ENCODE results near the gene MBOAT2. TPM values are rescaled to one million over a fixed set of nuclear protein-coding genes. Genes with fewer than 3 reads are reported as not detected.

Gene MBOAT2
- total and polyA plus RNA-seq, 2 of the 13 experiments (the other 11 are each of a cell fraction or from before 2014, with no cell fraction given) = 0.11 to 0.36 TPM

- peak; percentile 82 for TF ChIP-seq SP5 (CRISPR knock-in tag; IDR thresholded peaks at IDR 0.05; ENCODE audit: borderline replicate concordance, low read depth)
- TF ChIP-seq CBX5 (CRISPR knock-in tag; IDR thresholded peaks at IDR 0.05; ENCODE audit: borderline replicate concordance) = peak; percentile 90; the same call in 1 of the 2 replicates
- TF ChIP-seq BRF2 (CRISPR knock-in tag; IDR thresholded peaks at IDR 0.05) = no peak
- TF ChIP-seq MZF1 (CRISPR knock-in tag; IDR thresholded peaks at IDR 0.05; ENCODE audit: borderline replicate concordance) = no peak
- peak; percentile 88; the same call in 1 of the 2 replicates for TF ChIP-seq WIZ (CRISPR knock-in tag; IDR thresholded peaks at IDR 0.05)
- no peak for TF ChIP-seq ZFAT (CRISPR knock-in tag; conservative IDR thresholded peaks at IDR 0.05)
- no peak for TF ChIP-seq ZNF253 (CRISPR knock-in tag; IDR thresholded peaks at IDR 0.05; ENCODE audit: borderline replicate concordance)
- TF ChIP-seq AGO1 (IDR thresholded peaks at IDR 0.05; ENCODE audit: low read depth, low read length, poor library complexity, severe bottlenecking) = no peak
- no peak for TF ChIP-seq RFX1 (IDR thresholded peaks at IDR 0.05)
- no peak for TF ChIP-seq ZBTB3 (CRISPR knock-in tag; IDR thresholded peaks at IDR 0.05; ENCODE audit: borderline replicate concordance, low read depth)
- TF ChIP-seq ZSCAN21 (CRISPR knock-in tag; IDR thresholded peaks at IDR 0.05; ENCODE audit: borderline replicate concordance) = peak; percentile 50; the same call in 1 of the 2 replicates
- TF ChIP-seq NRL (CRISPR knock-in tag; IDR thresholded peaks at IDR 0.05; ENCODE audit: borderline replicate concordance) = no peak
- 0 out of 2 replicates have a peak, but pooled peaks have one; percentile 47 for TF ChIP-seq DDIT3 (CRISPR knock-in tag; IDR thresholded peaks at IDR 0.05)
- no peak for TF ChIP-seq E2F5 (CRISPR knock-in tag; conservative IDR thresholded peaks at IDR 0.05)
- TF ChIP-seq ZNF207 (IDR thresholded peaks at IDR 0.05; ENCODE audit: borderline replicate concordance) = no peak
- TF ChIP-seq NFIC (IDR thresholded peaks at IDR 0.05; ENCODE audit: low read length) = peak; percentile 83
- no peak for TF ChIP-seq ATF6 (CRISPR knock-in tag; conservative IDR thresholded peaks at IDR 0.05)
- no peak for TF ChIP-seq MTA3 (CRISPR knock-in tag; IDR thresholded peaks at IDR 0.05)
- TF ChIP-seq PAX8 (CRISPR knock-in tag; IDR thresholded peaks at IDR 0.05; ENCODE audit: borderline replicate concordance) = no peak
- no peak for TF ChIP-seq ZNF709 (CRISPR knock-in tag; IDR thresholded peaks at IDR 0.05)
- TF ChIP-seq ZSCAN9 (CRISPR knock-in tag; IDR thresholded peaks at IDR 0.05; ENCODE audit: borderline replicate concordance) = peak; percentile 73
- no peak for TF ChIP-seq ZNF552 (CRISPR knock-in tag; IDR thresholded peaks at IDR 0.05; ENCODE audit: borderline replicate concordance)
- TF ChIP-seq ZNF513 (CRISPR knock-in tag; conservative IDR thresholded peaks at IDR 0.05) = no peak
- peak; percentile 50; the same call in 1 of the 2 replicates for TF ChIP-seq ZNF691 (CRISPR knock-in tag; IDR thresholded peaks at IDR 0.05; ENCODE audit: borderline replicate concordance, low read depth)
Measured at GRCh38 chr2:8840475-8841091, 162.9 kb downstream of the MBOAT2 start (continued).

Data from HepG2 (cell line).